ENCODE results near the gene KCNT2.

KCNT2 gene

DNA sequence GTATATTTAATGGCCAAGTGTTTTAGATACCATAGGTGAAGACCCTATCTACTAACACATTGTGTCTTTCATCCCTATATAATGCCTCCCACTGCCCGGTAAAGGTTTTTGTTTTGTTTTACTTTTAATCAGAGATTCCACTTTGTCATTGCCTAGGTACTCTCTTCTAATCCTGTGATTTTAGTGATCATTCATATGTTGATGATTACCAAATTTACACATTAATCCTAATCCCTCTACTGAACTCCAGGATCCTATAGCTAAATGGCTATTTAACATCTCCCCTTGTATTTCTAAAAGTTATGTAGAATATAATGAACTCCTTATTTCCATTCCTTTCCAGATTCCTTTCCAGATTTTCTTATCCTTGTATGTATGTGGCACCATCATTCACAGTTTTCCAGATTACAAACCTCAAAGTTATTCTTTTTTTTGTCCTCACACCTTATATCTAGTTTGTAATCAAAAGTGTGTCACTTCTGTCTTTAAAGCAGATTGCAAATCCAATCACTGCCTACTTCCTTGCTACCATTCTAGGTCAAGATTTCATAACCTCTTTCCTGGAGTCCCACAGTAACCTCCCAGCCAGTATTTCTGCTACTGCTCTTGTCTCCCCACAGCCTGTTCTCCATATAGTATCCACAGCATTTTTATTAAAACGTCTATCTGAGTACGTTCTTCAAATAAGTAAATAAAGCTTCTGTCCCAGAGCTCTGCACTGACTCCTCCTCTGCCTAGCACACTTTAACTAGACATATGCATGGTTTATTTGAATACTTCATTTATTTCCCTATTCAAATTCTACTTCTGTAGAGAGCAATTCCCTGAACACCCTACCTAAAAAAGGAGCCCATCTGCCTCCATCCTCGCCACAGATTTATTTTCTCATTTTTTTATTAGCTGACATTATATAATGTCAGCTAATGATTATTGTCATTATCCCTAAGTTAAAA lies 157.8 kb downstream of the KCNT2 start:
- DNase-seq (ENCODE audit: low spot score), result no peak

DNA sequence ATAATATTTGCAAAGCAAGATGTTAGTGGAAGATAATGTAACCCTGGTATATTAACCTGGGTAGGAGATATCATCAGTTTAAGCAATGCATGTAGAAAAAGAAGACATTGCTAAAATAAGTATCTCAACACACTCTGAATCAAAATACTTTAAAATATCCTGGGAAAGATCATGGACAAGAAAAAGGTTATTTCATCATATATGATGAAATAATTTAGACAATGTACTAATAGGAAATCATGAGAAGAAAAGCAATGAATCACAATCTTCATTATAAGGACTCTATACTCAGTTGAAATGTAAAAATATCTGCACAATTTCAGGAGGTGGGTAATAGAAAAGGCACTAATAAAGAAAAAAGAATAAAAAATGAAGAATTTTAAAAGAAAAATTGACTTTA lies 158.8 kb downstream of the KCNT2 start:
- no peak for DNase-seq (ENCODE audit: low spot score)

DNA sequence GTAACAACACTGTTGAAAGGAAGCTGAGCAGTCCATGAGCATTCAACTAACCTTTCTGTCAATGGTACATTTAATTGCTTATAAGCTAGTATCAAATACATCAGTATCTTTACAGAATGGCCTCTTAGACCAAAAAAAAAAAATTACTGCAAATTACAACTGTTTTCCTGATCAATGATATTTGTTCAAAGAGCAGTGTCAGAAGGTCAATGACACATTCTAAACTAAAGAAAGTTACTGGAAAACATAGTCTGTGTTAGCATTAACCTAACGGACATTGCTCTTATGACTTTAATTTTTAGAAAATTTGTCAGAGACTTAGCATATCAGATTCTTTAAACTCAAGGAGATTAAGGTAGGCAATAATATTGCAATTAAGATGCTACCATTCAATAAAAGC lies 162.5 kb downstream of the KCNT2 start:
- DNase-seq (ENCODE audit: low spot score), result no peak

DNA sequence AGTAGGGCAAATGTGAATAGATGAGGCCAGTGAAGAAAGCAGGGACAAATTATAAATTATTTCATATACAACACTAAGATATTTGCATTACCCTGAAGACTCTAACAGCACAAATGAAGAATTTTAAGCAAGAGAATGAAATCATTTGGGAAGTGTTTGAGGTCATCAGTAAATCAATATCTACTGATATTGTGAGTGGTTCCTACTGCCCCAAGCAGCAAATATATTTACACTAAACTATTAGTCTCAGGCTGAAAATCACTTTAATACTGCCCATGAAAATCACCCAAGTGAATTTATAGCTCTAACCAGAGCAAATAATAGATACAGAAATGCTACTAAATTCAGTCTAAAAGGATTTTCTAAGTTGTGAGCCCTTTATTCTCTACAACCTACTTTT lies 163.6 kb downstream of the KCNT2 start:
- DNase-seq (ENCODE audit: low spot score), result no peak

DNA sequence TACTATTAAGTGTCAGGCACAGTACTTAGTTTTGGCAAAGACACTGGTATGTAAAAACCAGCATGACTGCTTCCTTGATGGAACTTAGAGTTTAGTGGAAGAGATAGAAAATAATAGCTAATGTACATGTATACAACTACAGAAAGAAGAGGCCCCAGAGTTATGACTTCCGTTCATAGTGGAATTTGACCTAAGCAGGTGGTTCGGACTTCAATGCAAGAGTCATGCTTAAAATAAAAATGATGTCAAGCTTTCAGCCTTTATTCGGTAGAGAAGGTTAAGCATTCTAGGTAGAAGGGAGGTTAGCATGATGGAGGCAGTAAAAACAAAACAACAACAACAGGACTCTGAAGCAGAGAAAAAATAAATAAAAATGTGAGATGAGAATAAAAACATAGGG lies 165.9 kb downstream of the KCNT2 start:
- DNase-seq (ENCODE audit: low spot score), result no peak

DNA sequence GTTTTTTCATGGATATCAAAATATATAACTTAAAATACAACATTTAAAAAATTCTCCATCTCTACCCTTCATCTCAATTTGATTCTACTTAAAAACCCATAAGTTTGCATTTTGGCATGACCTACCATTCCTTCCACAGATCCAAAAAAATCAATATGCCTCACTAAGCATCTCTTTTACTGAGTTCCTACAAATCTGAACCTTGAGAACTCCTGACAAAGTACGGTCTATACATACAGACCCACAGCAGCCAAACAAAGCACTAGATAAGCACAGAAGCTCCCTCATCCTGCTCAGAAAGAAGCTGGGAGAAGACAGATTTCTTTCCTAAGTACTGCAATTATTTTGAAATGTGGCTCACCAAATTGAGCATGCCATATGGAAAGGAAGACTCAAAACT lies 167.5 kb downstream of the KCNT2 start:
- no peak for DNase-seq (ENCODE audit: low spot score)

DNA sequence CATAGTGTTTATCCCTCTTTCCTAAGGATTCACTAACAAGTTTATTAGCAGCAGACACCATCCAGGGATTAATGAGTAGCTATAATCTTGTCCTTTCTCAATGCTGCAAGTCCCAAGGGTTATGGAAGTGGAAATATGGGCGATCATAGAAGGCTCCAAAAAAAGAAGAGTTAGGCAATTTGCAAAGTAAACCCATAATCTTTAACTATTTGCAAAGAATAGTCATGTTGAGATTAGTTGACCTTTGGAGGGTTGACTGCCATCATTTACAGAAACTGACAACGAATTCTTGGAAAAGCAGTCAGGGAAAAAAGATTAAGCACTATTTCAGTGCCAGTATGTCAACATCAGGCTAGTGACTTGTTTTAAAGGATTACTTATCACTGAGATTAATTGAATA lies 169.9 kb downstream of the KCNT2 start:
- no peak for DNase-seq (ENCODE audit: low spot score)

DNA sequence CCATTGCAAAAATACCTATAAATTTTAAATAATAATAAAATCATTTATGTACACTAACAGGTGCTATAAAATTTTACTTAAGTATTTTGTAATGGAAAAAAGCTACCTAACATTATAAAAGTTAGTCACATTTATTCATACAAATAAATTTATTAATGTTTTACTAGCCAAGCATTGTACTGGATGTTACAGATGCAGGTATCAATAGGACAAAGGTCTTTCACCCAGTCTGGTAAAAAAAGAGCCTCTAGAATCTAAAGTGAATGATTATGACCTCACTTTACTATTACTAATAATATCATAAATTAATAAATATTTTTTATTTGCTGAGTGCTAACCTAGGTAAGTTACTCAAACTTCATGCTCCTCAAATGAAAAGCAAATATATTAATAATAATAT lies 170.6 kb downstream of the KCNT2 start:
- DNase-seq (ENCODE audit: low spot score), result no peak

DNA sequence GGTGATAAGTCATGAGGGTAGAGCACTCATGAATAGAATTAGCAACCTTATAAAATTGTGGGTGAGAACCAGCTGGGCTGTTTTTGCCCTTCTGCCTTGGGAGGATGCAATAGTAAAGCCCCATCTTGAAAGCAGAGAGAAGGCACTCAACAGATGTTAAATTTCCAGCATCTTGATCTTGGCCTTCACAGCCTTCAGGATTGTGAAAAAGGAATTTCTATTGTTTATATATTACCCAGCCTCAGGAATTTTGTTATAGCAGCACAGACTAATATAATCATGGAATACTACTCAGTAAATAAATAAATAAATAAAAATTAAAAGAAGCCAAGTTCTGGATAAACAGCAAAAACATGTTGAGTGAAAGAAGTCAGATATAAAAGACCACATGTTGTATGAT lies 175.2 kb downstream of the KCNT2 start:
- DNase-seq (ENCODE audit: low spot score), result no peak

DNA sequence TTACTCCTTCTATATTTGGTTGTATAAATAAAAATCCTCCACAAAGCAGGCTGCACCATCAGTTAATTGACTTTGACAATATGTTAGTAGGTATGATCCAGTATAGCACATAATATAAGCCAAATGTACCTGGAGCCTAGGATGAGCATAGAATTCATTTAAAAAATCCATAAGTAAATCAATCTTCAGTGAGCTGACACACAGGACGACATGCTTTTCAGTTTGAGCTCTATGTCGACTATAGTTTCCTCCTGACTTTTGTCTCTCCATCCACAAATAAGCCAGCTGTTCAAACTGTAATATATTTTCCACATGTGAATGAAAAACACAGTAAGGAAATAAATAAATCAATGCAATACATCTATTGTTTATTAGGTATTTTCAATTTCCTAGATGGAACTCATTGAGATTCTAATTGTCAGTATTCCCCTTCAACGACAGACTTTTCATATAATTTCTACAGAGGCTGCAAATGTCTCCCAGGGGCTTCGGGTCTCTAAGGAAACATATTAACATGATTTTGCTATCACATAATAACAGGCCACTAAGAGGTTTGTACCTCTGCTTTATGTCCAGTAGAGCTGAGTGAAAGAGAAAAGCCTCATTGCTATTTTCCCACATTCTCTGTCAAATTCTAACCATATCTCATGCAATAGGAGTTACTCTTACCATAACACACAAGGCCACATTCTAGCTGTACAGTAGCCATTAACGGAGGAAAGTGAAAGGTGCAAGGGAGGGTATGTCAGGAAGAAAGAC lies 180.1 kb downstream of the KCNT2 start:
- DNase-seq (ENCODE audit: low spot score), result no peak

DNA sequence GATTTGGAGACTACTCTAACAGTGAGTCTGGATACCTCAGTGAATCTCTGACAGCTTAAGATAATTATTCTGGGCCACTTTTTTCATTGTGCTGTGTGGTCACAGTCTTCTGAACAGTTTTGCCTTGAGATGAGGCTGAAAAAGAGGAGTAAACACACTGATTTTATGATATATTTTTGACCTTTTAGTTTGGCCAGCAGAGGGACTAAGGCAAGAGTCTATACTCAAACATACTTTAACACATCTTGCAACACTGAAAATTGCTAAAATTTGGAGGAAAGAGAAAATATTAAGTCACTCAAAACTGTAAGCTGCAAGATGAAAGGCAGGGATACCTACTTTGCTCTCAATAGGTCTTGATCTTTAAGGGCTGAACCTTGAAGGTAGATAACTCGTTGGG lies 182.7 kb downstream of the KCNT2 start:
- no peak for DNase-seq (ENCODE audit: low spot score)

DNA sequence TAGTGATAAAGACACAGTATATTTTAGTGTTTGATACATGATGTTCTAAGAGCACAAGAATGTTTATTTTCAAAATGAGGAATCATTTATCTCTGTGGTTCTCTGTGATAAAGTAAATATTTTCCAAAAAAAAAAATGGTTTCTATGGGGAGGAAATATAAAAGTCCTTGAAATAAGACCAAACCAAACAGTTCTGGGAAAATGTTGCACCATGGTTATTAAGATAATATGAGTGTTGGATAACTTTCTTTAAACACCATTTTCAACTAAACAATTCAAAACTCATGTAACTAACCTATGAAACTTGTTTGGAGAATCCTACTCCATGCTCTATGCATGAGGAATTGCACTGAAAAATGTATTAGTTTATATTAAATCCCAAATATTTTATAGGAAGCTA lies 184.6 kb downstream of the KCNT2 start:
- DNase-seq (ENCODE audit: low spot score), result no peak

DNA sequence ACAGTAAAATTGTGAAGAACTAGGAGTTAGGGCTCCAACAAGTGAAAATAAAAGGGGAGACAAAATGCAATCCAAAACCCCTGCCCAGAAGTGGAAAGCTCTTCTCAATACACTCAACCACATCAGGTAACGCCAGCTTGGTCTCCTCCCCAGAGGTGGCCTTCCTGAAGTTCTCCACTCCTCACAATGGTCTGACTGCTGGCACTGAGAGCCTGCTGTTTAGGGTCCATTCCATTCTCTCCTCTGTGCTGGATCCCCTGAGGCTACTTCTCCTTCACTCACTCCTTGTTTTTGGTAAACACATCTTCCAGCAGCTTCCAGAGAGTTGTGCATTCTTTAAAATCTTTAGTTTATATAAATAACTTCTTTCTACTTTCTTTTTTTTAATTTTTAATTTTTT lies 189.5 kb downstream of the KCNT2 start:
- no peak for DNase-seq (ENCODE audit: low spot score)

DNA sequence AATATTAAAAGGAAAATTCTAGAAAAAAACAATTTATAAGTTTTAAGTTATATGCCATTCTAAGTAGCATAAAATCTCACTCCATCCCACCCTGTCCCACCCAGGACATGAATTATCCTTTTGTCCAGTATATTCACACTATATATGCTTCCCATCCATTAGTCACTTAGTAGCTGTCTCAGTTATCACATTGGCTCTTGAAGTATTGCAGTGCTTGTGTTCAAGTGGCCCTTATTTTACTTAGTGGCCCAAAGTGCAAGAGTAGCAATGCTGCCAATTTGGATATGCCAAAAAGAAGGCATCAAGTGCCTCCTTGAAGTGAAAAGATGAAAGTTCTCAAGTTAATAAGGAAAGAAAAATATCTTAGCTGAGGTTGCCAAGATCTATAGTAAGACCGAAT lies 192.3 kb downstream of the KCNT2 start:
- DNase-seq (ENCODE audit: low spot score), result no peak

DNA sequence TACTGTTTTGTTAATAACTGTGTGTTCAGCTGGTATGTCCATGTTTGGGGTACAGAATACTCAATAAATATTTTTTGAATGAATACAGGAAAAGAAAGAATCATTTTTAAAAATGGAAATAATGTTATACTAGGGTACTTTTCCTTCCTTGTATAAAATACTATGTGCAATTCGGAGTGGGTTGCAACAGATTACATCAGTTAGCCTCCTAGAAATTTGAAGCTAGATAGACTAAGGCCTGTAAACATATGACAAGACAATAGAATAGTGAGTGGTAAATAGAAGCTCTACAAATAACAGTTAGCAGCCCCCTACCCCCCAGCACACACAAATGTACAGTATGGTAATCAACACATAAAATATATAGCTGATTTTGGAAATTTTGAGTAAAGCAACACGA lies 195.9 kb downstream of the KCNT2 start:
- no peak for DNase-seq (ENCODE audit: low spot score)

DNA sequence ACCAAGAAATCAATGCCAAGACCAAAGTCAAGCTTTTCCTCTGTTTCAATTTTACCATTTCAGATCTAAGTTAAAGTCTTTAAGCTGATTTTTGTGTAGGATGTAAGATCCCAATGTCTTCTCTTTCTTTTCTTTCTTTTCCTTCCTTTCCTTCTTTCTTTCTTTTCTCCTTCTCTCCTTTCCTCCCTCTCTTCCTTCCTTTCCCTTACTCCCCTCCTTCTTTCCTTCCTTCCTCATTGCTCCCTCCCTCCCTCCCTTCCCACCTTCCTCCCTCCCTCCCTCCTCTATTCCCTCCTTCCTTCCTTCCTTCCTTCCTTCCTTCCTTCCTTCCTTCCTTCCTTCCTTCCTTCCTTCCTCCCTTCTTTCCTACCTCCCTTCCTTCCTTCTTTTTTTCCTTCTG lies 197.5 kb downstream of the KCNT2 start:
- DNase-seq (ENCODE audit: low spot score), result no peak

DNA sequence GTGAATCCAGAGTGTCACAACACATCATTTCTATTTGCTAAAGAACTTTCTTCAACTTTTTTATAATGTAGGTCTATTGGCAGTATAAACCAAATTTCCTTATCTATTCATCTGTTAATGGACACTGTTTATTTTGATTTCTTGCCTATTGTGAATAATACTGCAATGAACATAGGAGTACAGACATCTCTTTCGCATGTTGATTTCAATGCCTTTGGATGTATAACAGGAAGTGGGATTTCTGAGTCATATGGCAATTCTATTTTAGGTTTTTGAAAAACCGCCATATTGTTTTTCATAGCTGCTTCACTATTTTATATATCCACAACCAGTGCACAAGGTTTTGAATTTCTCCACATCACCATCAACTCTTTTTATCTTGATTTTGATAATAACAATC lies 198.7 kb downstream of the KCNT2 start:
- DNase-seq (ENCODE audit: low spot score), result no peak

DNA sequence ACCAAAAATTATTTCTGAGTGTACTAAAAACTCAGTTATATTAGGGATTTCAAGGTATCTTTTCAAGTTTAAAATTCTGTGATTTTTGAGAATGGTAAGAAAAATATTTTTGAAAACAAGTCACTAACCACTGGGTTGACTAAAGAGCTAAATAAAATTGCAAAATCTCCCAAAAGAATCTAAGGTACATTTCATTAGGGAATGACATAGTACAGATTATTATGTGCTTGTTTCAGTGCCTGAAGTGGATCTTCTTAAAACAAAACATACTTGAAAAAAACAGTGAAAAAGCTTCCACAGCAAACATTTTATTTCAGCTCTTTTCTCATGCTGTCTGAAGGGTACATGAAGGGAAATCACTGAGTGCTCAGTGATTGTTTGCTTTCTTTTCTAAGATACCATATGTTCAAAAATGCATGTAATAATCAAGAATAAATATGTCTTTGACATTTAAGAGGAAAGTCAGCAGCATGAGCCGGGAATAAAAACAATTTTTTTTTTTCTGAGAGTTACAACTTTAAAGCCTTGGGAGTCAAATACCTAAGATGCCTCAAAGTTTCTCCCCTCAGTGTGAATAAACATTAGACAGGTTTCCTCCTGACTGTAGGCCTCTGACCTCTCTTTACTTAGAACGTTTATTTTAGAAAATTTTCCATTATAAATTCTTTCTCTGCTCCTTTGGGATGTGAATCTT lies 200.7 kb downstream of the KCNT2 start:
- no peak for DNase-seq (ENCODE audit: low spot score)

DNA sequence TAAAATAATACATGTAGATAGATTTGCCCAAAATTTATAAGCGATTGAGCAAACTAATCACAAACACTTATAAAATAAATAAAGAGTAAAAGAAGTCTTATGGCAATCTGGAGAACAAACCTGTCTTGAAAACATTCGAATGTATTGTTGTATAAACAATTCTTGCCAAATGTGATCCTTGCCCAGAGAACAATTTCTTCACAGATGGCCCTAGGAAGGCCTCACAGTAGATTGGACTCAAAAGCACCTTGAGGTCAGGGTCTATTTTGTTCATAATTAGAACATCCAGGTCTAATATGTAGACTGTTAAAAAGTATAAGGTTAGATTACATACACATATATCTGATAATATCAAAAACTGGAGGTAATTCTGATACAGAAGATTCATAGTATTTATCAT lies 202.4 kb downstream of the KCNT2 start:
- DNase-seq (ENCODE audit: low spot score), result no peak

DNA sequence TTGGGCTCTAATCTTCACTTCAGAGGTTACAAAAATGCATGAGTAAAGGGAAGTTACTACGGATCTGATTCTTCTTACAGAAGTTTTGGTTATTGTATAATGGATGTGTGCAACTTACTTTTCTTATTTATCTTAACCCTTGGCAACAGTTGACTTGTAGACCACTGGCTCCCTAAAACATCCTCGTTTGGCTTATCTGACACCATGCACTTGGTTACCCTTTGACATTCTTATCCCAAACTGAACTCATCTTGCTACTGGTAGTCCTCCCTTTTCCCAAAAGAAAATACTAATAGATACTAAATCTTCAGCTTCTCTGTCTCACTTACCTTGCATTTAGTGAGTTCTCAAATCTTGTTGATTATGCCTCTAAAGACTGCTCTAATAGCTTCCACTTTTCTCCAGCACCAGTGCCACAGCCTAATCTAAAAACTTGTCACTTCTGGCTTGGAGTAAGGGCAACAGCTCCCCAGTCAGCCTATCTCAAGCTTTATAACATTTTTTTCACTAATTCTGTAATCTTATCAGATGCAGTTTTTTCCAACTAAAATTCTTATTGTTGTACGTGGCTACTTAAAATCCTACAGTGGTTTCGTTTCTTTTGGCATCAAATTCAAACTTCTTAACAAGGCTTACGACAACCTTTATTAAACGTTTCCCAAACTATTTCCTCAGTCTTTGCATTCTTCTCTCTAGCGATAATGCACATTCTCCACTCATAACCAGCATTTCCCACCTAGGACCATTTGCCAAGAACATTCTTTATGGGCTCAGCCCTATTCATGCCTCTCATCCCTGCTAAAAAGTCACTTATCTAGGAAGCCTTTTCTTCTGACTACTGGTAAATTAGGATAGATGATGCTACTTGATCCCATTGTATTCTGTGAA lies 204.2 kb downstream of the KCNT2 start:
- no peak for DNase-seq (ENCODE audit: low spot score)

DNA sequence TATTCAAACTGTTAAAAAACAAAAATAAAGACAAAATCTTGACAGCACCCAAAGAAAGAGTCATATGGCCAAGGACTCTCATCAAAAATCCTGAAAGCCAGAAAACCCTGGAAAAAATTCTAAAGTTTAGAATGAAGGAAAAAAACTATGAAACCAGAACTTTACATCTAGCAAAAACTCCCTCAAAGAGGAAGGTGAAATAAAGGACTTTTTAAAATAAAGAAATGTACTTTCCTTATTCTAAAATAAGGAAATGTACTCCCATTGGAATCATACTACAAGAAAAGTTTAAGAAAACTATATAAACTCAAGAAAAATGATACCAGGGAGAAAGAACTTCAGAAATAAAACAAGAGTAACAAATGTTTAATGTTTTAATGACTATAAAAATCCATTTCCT lies 206.3 kb downstream of the KCNT2 start:
- DNase-seq (ENCODE audit: low spot score), result no peak
